Mesenchymal stem cell (in vitro differentiated cells and primary cell): ENCODE measurements around the gene FES.

Experiments used
- DNase-seq: peaks from one replicate; pipeline ENCODE4 v3.0.0-alpha.2; 2013
- H2AFZ ChIP-seq: one replicate; pipeline ENCODE4 v1.6.1; 2013; ENCODE audit warnings: low read depth, mild to moderate bottlenecking, control low read depth, inconsistent platforms, low read length, moderate library complexity
- H2AK5ac ChIP-seq: 2 replicates; pipeline ENCODE4 v1.6.1; 2013; ENCODE audit warnings: low read length, moderate library complexity, mild to moderate bottlenecking, inconsistent platforms; ENCODE audit not compliant: severe bottlenecking
- H2BK120ac ChIP-seq: one replicate; pipeline ENCODE4 v1.6.1; 2013; ENCODE audit warnings: low read depth, mild to moderate bottlenecking, inconsistent platforms, low read length, moderate library complexity
- H2BK12ac ChIP-seq, 2 experiments: one replicate each; pipeline ENCODE4 v1.6.1; 2013; ENCODE audit warnings: inconsistent platforms in 2 of 2, low read length in 2 of 2, mild to moderate bottlenecking in 2 of 2, moderate library complexity in 2 of 2, control low read depth in 1 of 2
- H2BK15ac ChIP-seq: one replicate; pipeline ENCODE4 v1.6.1; 2013; ENCODE audit warnings: mild to moderate bottlenecking, low read depth, inconsistent platforms; ENCODE audit not compliant: poor library complexity, severe bottlenecking
- H2BK5ac ChIP-seq: 2 replicates; pipeline ENCODE4 v1.6.1; 2013; ENCODE audit warnings: low read depth, mild to moderate bottlenecking, low read length, control low read depth, inconsistent platforms; ENCODE audit not compliant: poor library complexity, severe bottlenecking
- H3K14ac ChIP-seq, 2 experiments: one replicate each; pipeline ENCODE4 v1.6.1; 2013; ENCODE audit warnings: inconsistent platforms in 2 of 2, low read length in 2 of 2, control low read depth in 1 of 2, mild to moderate bottlenecking in 1 of 2, moderate library complexity in 1 of 2
- H3K18ac ChIP-seq, 2 experiments: one replicate each; pipeline ENCODE4 v1.6.1; 2013; ENCODE audit warnings: inconsistent platforms in 2 of 2, low read length in 2 of 2, control low read depth in 1 of 2, low read depth in 1 of 2, mild to moderate bottlenecking in 1 of 2
- H3K23ac ChIP-seq, 2 experiments: one replicate each; pipeline ENCODE4 v1.6.1; 2013; ENCODE audit warnings: inconsistent platforms in 2 of 2, low read length in 2 of 2, mild to moderate bottlenecking in 2 of 2, moderate library complexity in 2 of 2, control low read depth in 1 of 2
- H3K27ac ChIP-seq: 2 replicates; pipeline ENCODE4 v1.5.1; 2013; ENCODE audit warnings: mild to moderate bottlenecking, moderate library complexity, low read length, control low read depth, inconsistent platforms; ENCODE audit not compliant: poor library complexity, severe bottlenecking
- H3K27me3 ChIP-seq, 2 experiments: 2 replicates each; pipeline versions ENCODE4 v1.6.1 to v1.7.0; 2013; ENCODE audit warnings: low read length in 2 of 2, mild to moderate bottlenecking in 2 of 2, moderate library complexity in 2 of 2, control low read depth in 1 of 2, inconsistent platforms in 1 of 2; ENCODE audit not compliant: control insufficient read depth in 1 of 2, insufficient read depth in 1 of 2
- H3K36me3 ChIP-seq, 2 experiments: 2 replicates each; pipeline versions ENCODE4 v1.6.1 to v1.7.0; 2013; ENCODE audit warnings: low read length in 2 of 2, control low read depth in 1 of 2, inconsistent platforms in 1 of 2, low read depth in 1 of 2, mild to moderate bottlenecking in 1 of 2; ENCODE audit not compliant: insufficient read depth in 2 of 2, control insufficient read depth in 1 of 2
- H3K4ac ChIP-seq, 2 experiments: one replicate each; pipeline ENCODE4 v1.6.1; 2013; ENCODE audit warnings: inconsistent platforms in 2 of 2, low read length in 2 of 2, mild to moderate bottlenecking in 2 of 2, moderate library complexity in 2 of 2, control low read depth in 1 of 2, low read depth in 1 of 2
- H3K4me1 ChIP-seq: 2 replicates; pipeline ENCODE4 v1.6.1; 2013; ENCODE audit warnings: low read depth, low read length, control low read depth; ENCODE audit not compliant: control insufficient read depth, insufficient read depth
- H3K4me2 ChIP-seq: 2 replicates; pipeline ENCODE4 v1.6.1; 2013; ENCODE audit warnings: low read length, mild to moderate bottlenecking, inconsistent platforms; ENCODE audit not compliant: poor library complexity, severe bottlenecking
- H3K4me3 ChIP-seq, 2 experiments: 2 replicates each; pipeline versions ENCODE4 v1.5.1 to v1.7.0; 2013; ENCODE audit warnings: low read length in 2 of 2, mild to moderate bottlenecking in 2 of 2, control low read depth in 1 of 2, low read depth in 1 of 2; ENCODE audit not compliant: insufficient read depth in 1 of 2
- H3K79me1 ChIP-seq: replicated peaks from 2 replicates; pipeline ENCODE4 v1.6.1; 2013; ENCODE audit warnings: mild to moderate bottlenecking, control low read depth, low read length, inconsistent platforms; ENCODE audit not compliant: poor library complexity, severe bottlenecking
- H3K9ac ChIP-seq: 2 replicates; pipeline ENCODE4 v1.7.0; 2013; ENCODE audit warnings: mild to moderate bottlenecking, low read length, moderate library complexity
- H3K9me3 ChIP-seq: 2 replicates; pipeline ENCODE4 v1.7.0; 2013; ENCODE audit warnings: mild to moderate bottlenecking, low read length; ENCODE audit not compliant: control insufficient read depth
- H4K8ac ChIP-seq: one replicate; pipeline ENCODE4 v1.6.1; 2013; ENCODE audit warnings: inconsistent platforms, mild to moderate bottlenecking, low read length, moderate library complexity
- H4K91ac ChIP-seq: one replicate; pipeline ENCODE4 v1.6.1; 2013; ENCODE audit warnings: mild to moderate bottlenecking, low read length, inconsistent platforms
- WGBS: methylation state at CpG from one replicate; pipeline ENCODE4 v1.1.7; 2013; ENCODE audit warnings: mixed read lengths; 5-methylcytosine and 5-hydroxymethylcytosine counted together

Gene FES

GRCh38 chr15:90876046-90876445 lies 8.3 kb upstream of the FES start:
- no peak for DNase-seq
- H2AFZ ChIP-seq: no peak overlapping the region

DNA sequence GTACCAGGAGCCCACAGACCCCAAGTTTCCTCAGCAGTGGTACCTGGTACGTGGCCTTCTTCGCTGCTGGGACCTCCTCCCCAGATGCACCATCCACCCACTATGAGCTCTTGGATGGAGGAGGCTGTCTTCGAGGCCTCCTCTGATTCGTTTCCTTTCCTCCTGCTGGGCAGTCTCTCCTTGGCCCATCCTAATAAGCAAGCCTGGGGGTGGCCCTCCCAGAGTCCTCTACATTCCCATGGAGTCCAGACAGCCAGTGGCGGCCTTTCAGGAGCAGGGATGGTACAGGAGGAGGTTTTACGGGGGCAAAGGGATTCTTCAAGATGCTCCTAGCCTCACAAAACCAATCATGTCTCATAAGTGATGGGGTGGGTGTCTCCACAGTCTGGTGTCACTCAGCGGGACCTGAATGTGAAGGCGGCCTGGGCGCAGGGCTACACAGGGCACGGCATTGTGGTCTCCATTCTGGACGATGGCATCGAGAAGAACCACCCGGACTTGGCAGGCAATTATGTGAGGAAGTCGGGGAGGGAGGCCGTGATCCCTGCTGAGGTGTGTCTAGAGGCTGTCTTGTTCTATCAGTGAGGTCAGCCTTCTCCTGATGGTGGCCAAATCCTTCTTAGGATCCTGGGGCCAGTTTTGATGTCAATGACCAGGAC lies 7.7 kb upstream of the FES start:
- 97% methylated on average over 14 of the region's 15 CpGs for WGBS
- Histone ChIP-seq H3K18ac (no peak overlapping the region), H3K4me1 (peaks cover 23% of the 10 kb centered on the region)

More at GRCh38 chr15:90876046-90876445, 8.3 kb upstream of the FES start:
- no peak overlapping the region for H3K4me2 ChIP-seq
- no peak overlapping the region for H3K18ac ChIP-seq
- H2BK15ac ChIP-seq: no peak overlapping the region
- H2BK12ac ChIP-seq: no peak overlapping the region
- peaks cover 55 to 60% of the 10 kb centered on the region in 2 experiments for H3K36me3 ChIP-seq
- H3K4me1 ChIP-seq: peaks cover 23% of the 10 kb centered on the region
- H2BK120ac ChIP-seq: no peak overlapping the region
- WGBS: 97% methylated on average over 20 of the region's 20 CpGs
- H3K4me3 ChIP-seq: no peak overlapping the region
- no peak overlapping the region for H3K27ac ChIP-seq
- no peak overlapping the region for H2AK5ac ChIP-seq
- no peak overlapping the region for H4K8ac ChIP-seq
- no peaks in the 10 kb centered on the region for H3K27me3 ChIP-seq
- H4K91ac ChIP-seq: no peak overlapping the region
- H3K9me3 ChIP-seq: no peaks in the 10 kb centered on the region
- H3K23ac ChIP-seq: no peak overlapping the region
- H3K9ac ChIP-seq: no peak overlapping the region
- no peak overlapping the region for H2BK5ac ChIP-seq
- no peak overlapping the region for H3K14ac ChIP-seq
- H3K79me1 ChIP-seq: peaks cover 25% of the 10 kb centered on the region
- no peak overlapping the region for H3K4ac ChIP-seq

GRCh38 chr15:90877315-90877714 lies 7.0 kb upstream of the FES start:
- Histone ChIP-seq H3K36me3 (peaks cover 67 to 73% of the 10 kb centered on the region in 2 experiments), H3K23ac (peak overlapping the region in 1 of 2 experiments; percentile 35), H3K79me1 (peaks cover 27% of the 10 kb centered on the region), H3K9ac (no peak overlapping the region), H3K27ac (no peak overlapping the region), H2BK120ac (no peak overlapping the region), H3K14ac (no peak overlapping the region), H3K9me3 (no peaks in the 10 kb centered on the region), H4K91ac (no peak overlapping the region), H4K8ac (no peak overlapping the region), H2AFZ (no peak overlapping the region), H2BK15ac (no peak overlapping the region), H3K4me3 (no peak overlapping the region), H2BK12ac (no peak overlapping the region), H3K4ac (no peak overlapping the region), H3K4me2 (no peak overlapping the region), H3K27me3 (no peaks in the 10 kb centered on the region), H3K4me1 (peaks cover 19% of the 10 kb centered on the region), H2BK5ac (no peak overlapping the region), H2AK5ac (no peak overlapping the region), H3K18ac (no peak overlapping the region)
- 96% methylated on average over 11 of the region's 14 CpGs for WGBS
- DNase-seq: no peak

More for the DNA sequence above, 7.7 kb upstream of the FES start:
- DNase-seq: no peak
- H4K8ac ChIP-seq: no peak overlapping the region
- no peak overlapping the region for H3K9ac ChIP-seq
- H2BK120ac ChIP-seq: no peak overlapping the region
- H3K14ac ChIP-seq: no peak overlapping the region
- no peak overlapping the region for H2BK15ac ChIP-seq
- no peak overlapping the region for H3K27ac ChIP-seq
- H3K4ac ChIP-seq: no peak overlapping the region
- no peaks in the 10 kb centered on the region for H3K27me3 ChIP-seq
- peaks cover 61 to 66% of the 10 kb centered on the region in 2 experiments for H3K36me3 ChIP-seq
- H3K4me3 ChIP-seq: no peak overlapping the region
- no peak overlapping the region for H2AK5ac ChIP-seq
- H3K9me3 ChIP-seq: no peaks in the 10 kb centered on the region
- peaks cover 27% of the 10 kb centered on the region for H3K79me1 ChIP-seq
- no peak overlapping the region for H3K4me2 ChIP-seq
- H3K23ac ChIP-seq: no peak overlapping the region
- H2BK12ac ChIP-seq: no peak overlapping the region
- H2AFZ ChIP-seq: no peak overlapping the region
- H4K91ac ChIP-seq: no peak overlapping the region
- H2BK5ac ChIP-seq: no peak overlapping the region

GRCh38 chr15:90877996-90878395 lies 6.3 kb upstream of the FES start:
- H2BK12ac ChIP-seq: no peak overlapping the region
- H2BK5ac ChIP-seq: no peak overlapping the region
- H3K36me3 ChIP-seq: peaks cover 74 to 79% of the 10 kb centered on the region in 2 experiments
- 97% methylated on average over 7 of the region's 14 CpGs for WGBS
- H3K23ac ChIP-seq: no peak overlapping the region
- no peaks in the 10 kb centered on the region for H3K9me3 ChIP-seq
- no peak for DNase-seq
- H3K4me3 ChIP-seq: no peak overlapping the region
- H3K4me2 ChIP-seq: no peak overlapping the region
- no peak overlapping the region for H2BK120ac ChIP-seq
- no peak overlapping the region for H2BK15ac ChIP-seq
- H3K14ac ChIP-seq: no peak overlapping the region
- peaks cover 31% of the 10 kb centered on the region for H3K79me1 ChIP-seq
- H3K27me3 ChIP-seq: no peaks in the 10 kb centered on the region
- H3K4ac ChIP-seq: no peak overlapping the region
- peaks cover 14% of the 10 kb centered on the region for H3K4me1 ChIP-seq
- no peak overlapping the region for H2AFZ ChIP-seq
- H3K27ac ChIP-seq: no peak overlapping the region
- H4K91ac ChIP-seq: no peak overlapping the region
- no peak overlapping the region for H3K18ac ChIP-seq
- H4K8ac ChIP-seq: no peak overlapping the region
- no peak overlapping the region for H3K9ac ChIP-seq
- no peak overlapping the region for H2AK5ac ChIP-seq
